B cell (primary cell): ENCODE measurements around the gene TLX2. TPM values are rescaled to one million over a fixed set of nuclear protein-coding genes. Genes with fewer than 3 reads are reported as not detected.

Experiments used
- polyA plus RNA-seq: library from polyadenylated mRNA; depleted of rRNA; stranded (reverse); fragments of >200 nt; gene quantifications from 2 replicates; pipeline ENCODE4 v1.2.3, GENCODE V29; 2012
- total RNA-seq, 2 donors: library from RNA; stranded (reverse); fragments of 120-200 nt in 1 of 2; gene quantifications; 1 replicate in 1 of 2; 2 replicates in 1 of 2; pipeline versions ENCODE4 v1.2.3 to v1.2.4, GENCODE V29; 2013 to 2022

The TLX2 gene
- total and polyA plus RNA-seq, 2 donors (not counting 1 experiment from before 2014, with no cell fraction given), result 0.06 TPM; not detected in 1

Other genes starting within 250 kb of the TLX2 start
- gene SLC4A5, start 171.0 kb upstream of the TLX2 start, total RNA-seq, result 9.7 and 12.3 TPM in 2 replicates
- gene SLC4A5, start 171.0 kb upstream of the TLX2 start, polyA plus RNA-seq, result 2.7 and 3.3 TPM in 2 replicates
- 134 and 143 TPM in 2 replicates for gene DCTN1, start 134.1 kb upstream of the TLX2 start, total RNA-seq
- gene DCTN1, start 134.1 kb upstream of the TLX2 start, polyA plus RNA-seq, result 45.6 and 46.7 TPM in 2 replicates
- gene C2orf81, start 92.8 kb upstream of the TLX2 start, total RNA-seq, result 8.6 and 9.1 TPM in 2 replicates
- gene C2orf81, start 92.8 kb upstream of the TLX2 start, polyA plus RNA-seq, result 2.5 and 5.4 TPM in 2 replicates
- gene WDR54, start 92.7 kb upstream of the TLX2 start, total RNA-seq, result 39.0 and 42.2 TPM in 2 replicates
- 36.5 and 52.8 TPM in 2 replicates for gene WDR54, start 92.7 kb upstream of the TLX2 start, polyA plus RNA-seq
- gene RTKN, start 72.5 kb upstream of the TLX2 start, total RNA-seq, result 10.5 and 12.2 TPM in 2 replicates
- 5.1 TPM in 2 replicates for gene RTKN, start 72.5 kb upstream of the TLX2 start, polyA plus RNA-seq
- 77.5 and 78.6 TPM in 2 replicates for gene INO80B, start 59.4 kb upstream of the TLX2 start, total RNA-seq
- gene INO80B, start 59.4 kb upstream of the TLX2 start, polyA plus RNA-seq, result 30.4 and 38.3 TPM in 2 replicates
- 91.5 and 98.4 TPM in 2 replicates for gene WBP1, start 56.0 kb upstream of the TLX2 start, total RNA-seq
- gene WBP1, start 56.0 kb upstream of the TLX2 start, polyA plus RNA-seq, result 159 and 207 TPM in 2 replicates
- gene MOGS, start 49.1 kb upstream of the TLX2 start, total RNA-seq, result 87.8 and 88.2 TPM in 2 replicates
- gene MOGS, start 49.1 kb upstream of the TLX2 start, polyA plus RNA-seq, result 61.6 and 103 TPM in 2 replicates
- gene MRPL53, start 41.8 kb upstream of the TLX2 start, total RNA-seq, result 61.5 and 70.0 TPM in 2 replicates
- gene MRPL53, start 41.8 kb upstream of the TLX2 start, polyA plus RNA-seq, result 32.9 and 59.3 TPM in 2 replicates
- 61.6 and 69.3 TPM in 2 replicates for gene CCDC142, start 31.5 kb upstream of the TLX2 start, total RNA-seq
- gene CCDC142, start 31.5 kb upstream of the TLX2 start, polyA plus RNA-seq, result 12.4 and 13.0 TPM in 2 replicates
- 69.4 and 72.3 TPM in 2 replicates for gene TTC31, start 31.4 kb upstream of the TLX2 start, total RNA-seq
- 50.3 and 68.5 TPM in 2 replicates for gene TTC31, start 31.4 kb upstream of the TLX2 start, polyA plus RNA-seq
- gene LBX2, start 14.8 kb upstream of the TLX2 start, total RNA-seq, result 0.97 and 2.0 TPM in 2 replicates
- 1.1 TPM in 1 of 2 replicates, not detected in the other for gene LBX2, start 14.8 kb upstream of the TLX2 start, polyA plus RNA-seq
- gene PCGF1, start 6.8 kb upstream of the TLX2 start, total RNA-seq, result 34.3 and 40.1 TPM in 2 replicates
- gene PCGF1, start 6.8 kb upstream of the TLX2 start, polyA plus RNA-seq, result 21.9 and 30.0 TPM in 2 replicates
- 0.57 and 0.87 TPM in 2 replicates for gene DQX1, start 11.8 kb downstream of the TLX2 start, total RNA-seq
- 0.46 and 1.1 TPM in 2 replicates for gene DQX1, start 11.8 kb downstream of the TLX2 start, polyA plus RNA-seq
- gene AUP1, start 15.3 kb downstream of the TLX2 start, total RNA-seq, result 190 and 201 TPM in 2 replicates
- 525 and 574 TPM in 2 replicates for gene AUP1, start 15.3 kb downstream of the TLX2 start, polyA plus RNA-seq
- gene HTRA2, start 15.5 kb downstream of the TLX2 start, total RNA-seq, result 52.2 and 52.8 TPM in 2 replicates
- 111 and 112 TPM in 2 replicates for gene HTRA2, start 15.5 kb downstream of the TLX2 start, polyA plus RNA-seq
- 0.66 and 1.2 TPM in 2 replicates for gene LOXL3, start 39.5 kb downstream of the TLX2 start, total RNA-seq
- 0.97 and 1.2 TPM in 2 replicates for gene LOXL3, start 39.5 kb downstream of the TLX2 start, polyA plus RNA-seq
- gene DOK1, start 40.3 kb downstream of the TLX2 start, total RNA-seq, result 41.4 and 46.5 TPM in 2 replicates
- 23.1 and 29.1 TPM in 2 replicates for gene DOK1, start 40.3 kb downstream of the TLX2 start, polyA plus RNA-seq
- gene M1AP, start 133.9 kb downstream of the TLX2 start, total RNA-seq, result not detected in 2 replicates
- 0.15 TPM in 1 of 2 replicates, not detected in the other for gene M1AP, start 133.9 kb downstream of the TLX2 start, polyA plus RNA-seq
- gene SEMA4F, start 139.8 kb downstream of the TLX2 start, total RNA-seq, result 18.9 and 19.3 TPM in 2 replicates
- 4.5 and 5.4 TPM in 2 replicates for gene SEMA4F, start 139.8 kb downstream of the TLX2 start, polyA plus RNA-seq